HG03097 (cell line): ENCODE measurements around the gene LAS1L.
"Not testable (repeated sequence)": the region's sequence is repeated elsewhere in the genome, so short reads cannot be mapped to it uniquely, and the experiment has no call there.

ENCODE experiments used
- ATAC-seq: cut with Tn5 transposase; IDR thresholded peaks from one replicate; pipeline ENCODE4 v1.9.1; 2021; ENCODE audit not compliant: unreplicated experiment, low FRiP score

LAS1L gene

GRCh38 chrX:65518980-65519379 lies 15.6 kb downstream of the LAS1L start:
- ATAC-seq: not testable (repeated sequence)

- ATAC-seq: no peak
Measured at GRCh38 chrX:65517923-65518322, 16.7 kb downstream of the LAS1L start.

- ATAC-seq: no peak
Measured at GRCh38 chrX:65516756-65517155, 17.8 kb downstream of the LAS1L start.

- no peak for ATAC-seq
Measured at GRCh38 chrX:65513610-65514009, 21.0 kb downstream of the LAS1L start.

- ATAC-seq: no peak
Measured at GRCh38 chrX:65509400-65509799, 25.2 kb downstream of the LAS1L start.

- no peak for ATAC-seq
Measured at GRCh38 chrX:65508851-65509250, 25.7 kb downstream of the LAS1L start.

GRCh38 chrX:65502618-65503017 lies 32.0 kb downstream of the LAS1L start:
- no peak for ATAC-seq

GRCh38 chrX:65493431-65493830 lies 41.2 kb downstream of the LAS1L start:
- no peak for ATAC-seq

GRCh38 chrX:65491620-65492019 lies 43.0 kb downstream of the LAS1L start:
- ATAC-seq: no peak

GRCh38 chrX:65488495-65488894 lies 46.1 kb downstream of the LAS1L start:
- no peak for ATAC-seq

GRCh38 chrX:65480960-65481359 lies 53.6 kb downstream of the LAS1L start:
- ATAC-seq: no peak

GRCh38 chrX:65479102-65479501 lies 55.5 kb downstream of the LAS1L start:
- ATAC-seq: not testable (repeated sequence)

- ATAC-seq: no peak
Measured at GRCh38 chrX:65476564-65476963, 58.0 kb downstream of the LAS1L start.

GRCh38 chrX:65463550-65463949 lies 71.0 kb downstream of the LAS1L start:
- no peak for ATAC-seq
